ENCODE results near the gene CYP2C19. TPM values are rescaled to one million over a fixed set of nuclear protein-coding genes. Genes with fewer than 3 reads are reported as not detected.

CYP2C19 gene
- 100 to 1,000 TPM in 1 of 2 donors, under 1 TPM in 1; 0.37 to 121 TPM for total RNA-seq
- polyA plus RNA-seq = 100 to 1,000 TPM in 1 of 2 donors, 10 to 100 TPM in 1; 72.2 to 106 TPM

GRCh38 chr10:94762393-94762792 lies at the start of gene CYP2C19:
CYP2C19 (plus strand) TSS chr10:94762681; CDS start chr10:94762706, 25 bp downstream.
- no peak for DNase-seq (ENCODE audit: low spot score)
- Histone ChIP-seq H3K36me3 (ENCODE audit: control insufficient read depth in 4 of 4, insufficient read depth in 3 of 4, low read depth in 1 of 4, low read length in 3 of 4) (peaks cover 0 to 4% (median 2%) of the 10 kb centered on the region in 4 donors), H3K27ac (ENCODE audit: low read depth in 1 of 2, low read length in 2 of 2) (peak within 1 kb of the TSS in 1 of 2 donors; percentile 17), H3K9ac (ENCODE audit: low read depth in 1 of 2, low read length in 2 of 2) (peak within 1 kb of the TSS in 1 of 2 donors; percentile 57), H3K4me1 (ENCODE audit: control insufficient read depth in 4 of 4, insufficient read depth in 4 of 4, low read length in 3 of 4) (peaks cover 2 to 16% (median 9%) of the 10 kb centered on the region in 4 donors), H3K4me3 (ENCODE audit: low read depth in 1 of 3, low read length in 3 of 3) (peak within 1 kb of the TSS in 2 of 3 donors; percentile 38 to 72), H3K9me3 (ENCODE audit: control insufficient read depth in 4 of 4, low read length in 3 of 4) (no peaks in the 10 kb centered on the region), H3K27me3 (ENCODE audit: control insufficient read depth in 4 of 4, insufficient read depth in 4 of 4, low read length in 3 of 4) (no peaks in the 10 kb centered on the region)
- TF ChIP-seq RAD21 (IDR thresholded peaks at IDR 0.05) = peak in 1 of 2 donors; percentile 3
- peak; percentile 67 to 70 for TF ChIP-seq HNF4A (conservative IDR thresholded peaks at IDR 0.05)
- TF ChIP-seq TAF1 (conservative IDR thresholded peaks at IDR 0.05) = peak; percentile 34
- peak; percentile 69 for TF ChIP-seq YY1 (IDR thresholded peaks at IDR 0.05)
- TF ChIP-seq EGR1 (IDR thresholded peaks at IDR 0.05; ENCODE audit: low read depth in 2 of 2) = no peak
- TF ChIP-seq ATF3 (IDR thresholded peaks at IDR 0.05) = no peak
- TF ChIP-seq RXRA (IDR thresholded peaks at IDR 0.05) = peak in 1 of 2 donors; percentile 16
- 34% methylated on average over 3 of the region's 3 CpGs for WGBS

GRCh38 chr10:94725871-94726270 lies 36.6 kb upstream of the CYP2C19 start:
- Histone ChIP-seq H3K36me3 (ENCODE audit: control insufficient read depth in 4 of 4, insufficient read depth in 3 of 4, low read depth in 1 of 4, low read length in 3 of 4) (peaks cover 0 to 50% (median 25%) of the 10 kb centered on the region in 4 donors), H3K27me3 (ENCODE audit: control insufficient read depth in 4 of 4, insufficient read depth in 4 of 4, low read length in 3 of 4) (no peaks in the 10 kb centered on the region), H3K4me1 (ENCODE audit: control insufficient read depth in 4 of 4, insufficient read depth in 4 of 4, low read length in 3 of 4) (peaks cover 0 to 2% (median 0%) of the 10 kb centered on the region in 4 donors), H3K4me3 (ENCODE audit: low read depth in 1 of 3, low read length in 3 of 3) (no peak overlapping the region), H3K9me3 (ENCODE audit: control insufficient read depth in 4 of 4, low read length in 3 of 4) (no peaks in the 10 kb centered on the region), H3K9ac (ENCODE audit: low read depth in 1 of 2, low read length in 2 of 2) (no peak overlapping the region), H3K27ac (ENCODE audit: low read depth in 1 of 2, low read length in 2 of 2) (no peak overlapping the region)
- TF ChIP-seq SP1 (IDR thresholded peaks at IDR 0.05) (no peak), HNF4G (IDR thresholded peaks at IDR 0.05) (no peak), JUND (IDR thresholded peaks at IDR 0.05) (no peak), GABPA (IDR thresholded peaks at IDR 0.05 in 1 of 2, conservative IDR thresholded peaks at IDR 0.05 in 1 of 2) (no peak), ZBTB33 (IDR thresholded peaks at IDR 0.05) (no peak), ATF3 (IDR thresholded peaks at IDR 0.05) (no peak), NR2F2 (IDR thresholded peaks at IDR 0.05) (no peak), FOXA1 (IDR thresholded peaks at IDR 0.05) (no peak), TAF1 (conservative IDR thresholded peaks at IDR 0.05) (no peak), FOXA2 (IDR thresholded peaks at IDR 0.05) (no peak), HNF4A (conservative IDR thresholded peaks at IDR 0.05) (no peak), RXRA (IDR thresholded peaks at IDR 0.05) (no peak), RAD21 (IDR thresholded peaks at IDR 0.05) (no peak), EGR1 (IDR thresholded peaks at IDR 0.05; ENCODE audit: low read depth in 2 of 2) (no peak), YY1 (IDR thresholded peaks at IDR 0.05) (no peak)
- TF ChIP-seq, protein P1, sequence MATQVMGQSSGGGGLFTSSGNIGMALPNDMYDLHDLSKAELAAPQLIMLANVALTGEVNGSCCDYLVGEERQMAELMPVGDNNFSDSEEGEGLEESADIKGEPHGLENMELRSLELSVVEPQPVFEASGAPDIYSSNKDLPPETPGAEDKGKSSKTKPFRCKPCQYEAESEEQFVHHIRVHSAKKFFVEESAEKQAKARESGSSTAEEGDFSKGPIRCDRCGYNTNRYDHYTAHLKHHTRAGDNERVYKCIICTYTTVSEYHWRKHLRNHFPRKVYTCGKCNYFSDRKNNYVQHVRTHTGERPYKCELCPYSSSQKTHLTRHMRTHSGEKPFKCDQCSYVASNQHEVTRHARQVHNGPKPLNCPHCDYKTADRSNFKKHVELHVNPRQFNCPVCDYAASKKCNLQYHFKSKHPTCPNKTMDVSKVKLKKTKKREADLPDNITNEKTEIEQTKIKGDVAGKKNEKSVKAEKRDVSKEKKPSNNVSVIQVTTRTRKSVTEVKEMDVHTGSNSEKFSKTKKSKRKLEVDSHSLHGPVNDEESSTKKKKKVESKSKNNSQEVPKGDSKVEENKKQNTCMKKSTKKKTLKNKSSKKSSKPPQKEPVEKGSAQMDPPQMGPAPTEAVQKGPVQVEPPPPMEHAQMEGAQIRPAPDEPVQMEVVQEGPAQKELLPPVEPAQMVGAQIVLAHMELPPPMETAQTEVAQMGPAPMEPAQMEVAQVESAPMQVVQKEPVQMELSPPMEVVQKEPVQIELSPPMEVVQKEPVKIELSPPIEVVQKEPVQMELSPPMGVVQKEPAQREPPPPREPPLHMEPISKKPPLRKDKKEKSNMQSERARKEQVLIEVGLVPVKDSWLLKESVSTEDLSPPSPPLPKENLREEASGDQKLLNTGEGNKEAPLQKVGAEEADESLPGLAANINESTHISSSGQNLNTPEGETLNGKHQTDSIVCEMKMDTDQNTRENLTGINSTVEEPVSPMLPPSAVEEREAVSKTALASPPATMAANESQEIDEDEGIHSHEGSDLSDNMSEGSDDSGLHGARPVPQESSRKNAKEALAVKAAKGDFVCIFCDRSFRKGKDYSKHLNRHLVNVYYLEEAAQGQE (IDR thresholded peaks at IDR 0.05) = no peak
- TF ChIP-seq, protein P2, sequence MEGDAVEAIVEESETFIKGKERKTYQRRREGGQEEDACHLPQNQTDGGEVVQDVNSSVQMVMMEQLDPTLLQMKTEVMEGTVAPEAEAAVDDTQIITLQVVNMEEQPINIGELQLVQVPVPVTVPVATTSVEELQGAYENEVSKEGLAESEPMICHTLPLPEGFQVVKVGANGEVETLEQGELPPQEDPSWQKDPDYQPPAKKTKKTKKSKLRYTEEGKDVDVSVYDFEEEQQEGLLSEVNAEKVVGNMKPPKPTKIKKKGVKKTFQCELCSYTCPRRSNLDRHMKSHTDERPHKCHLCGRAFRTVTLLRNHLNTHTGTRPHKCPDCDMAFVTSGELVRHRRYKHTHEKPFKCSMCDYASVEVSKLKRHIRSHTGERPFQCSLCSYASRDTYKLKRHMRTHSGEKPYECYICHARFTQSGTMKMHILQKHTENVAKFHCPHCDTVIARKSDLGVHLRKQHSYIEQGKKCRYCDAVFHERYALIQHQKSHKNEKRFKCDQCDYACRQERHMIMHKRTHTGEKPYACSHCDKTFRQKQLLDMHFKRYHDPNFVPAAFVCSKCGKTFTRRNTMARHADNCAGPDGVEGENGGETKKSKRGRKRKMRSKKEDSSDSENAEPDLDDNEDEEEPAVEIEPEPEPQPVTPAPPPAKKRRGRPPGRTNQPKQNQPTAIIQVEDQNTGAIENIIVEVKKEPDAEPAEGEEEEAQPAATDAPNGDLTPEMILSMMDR (IDR thresholded peaks at IDR 0.05; ENCODE audit: low read depth, low read length, missing input control) = no peak
- TF ChIP-seq, protein P3, sequence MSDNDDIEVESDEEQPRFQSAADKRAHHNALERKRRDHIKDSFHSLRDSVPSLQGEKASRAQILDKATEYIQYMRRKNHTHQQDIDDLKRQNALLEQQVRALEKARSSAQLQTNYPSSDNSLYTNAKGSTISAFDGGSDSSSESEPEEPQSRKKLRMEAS (IDR thresholded peaks at IDR 0.05) = no peak
- no peak for DNase-seq (ENCODE audit: low spot score)
